H9 (cell line): Measurements from ENCODE around the gene GALNT16. TPM values are rescaled to one million over a fixed set of nuclear protein-coding genes. Genes with fewer than 3 reads are reported as not detected.

Experiments
- DNase-seq: peaks from one replicate; pipeline ENCODE4 v3.0.0-alpha.2; 2017
- H2AFZ ChIP-seq: one replicate; pipeline ENCODE4 v1.6.1; 2013; ENCODE audit warnings: mild to moderate bottlenecking, low read length, control low read depth, moderate library complexity
- H2AK5ac ChIP-seq: 2 replicates; pipeline ENCODE4 v1.6.1; 2013; ENCODE audit warnings: low read length, control low read depth, mixed read lengths; ENCODE audit not compliant: insufficient read length
- H2BK120ac ChIP-seq: one replicate; pipeline ENCODE4 v1.6.1; 2013; ENCODE audit warnings: low read depth, mild to moderate bottlenecking, low read length, control low read depth, inconsistent platforms; ENCODE audit not compliant: poor library complexity, severe bottlenecking
- H2BK12ac ChIP-seq: 2 replicates; pipeline ENCODE4 v1.6.1; 2013; ENCODE audit warnings: low read length, control low read depth, mixed read lengths, low read depth; ENCODE audit not compliant: insufficient read length
- H2BK15ac ChIP-seq: 2 replicates; pipeline ENCODE4 v1.6.1; 2013; ENCODE audit warnings: low read depth, low read length, control low read depth
- H2BK20ac ChIP-seq: one replicate; pipeline ENCODE4 v1.6.1; 2013; ENCODE audit warnings: low read depth, mild to moderate bottlenecking, low read length, control low read depth, inconsistent platforms; ENCODE audit not compliant: poor library complexity, severe bottlenecking
- H2BK5ac ChIP-seq: 2 replicates; pipeline ENCODE4 v1.6.1; 2013; ENCODE audit warnings: low read length, control low read depth, mixed read lengths; ENCODE audit not compliant: insufficient read length
- H3K14ac ChIP-seq: 2 replicates; pipeline ENCODE4 v1.6.1; 2013; ENCODE audit warnings: low read length, control low read depth; ENCODE audit not compliant: insufficient read depth
- H3K18ac ChIP-seq: 2 replicates; pipeline ENCODE4 v1.6.1; 2013; ENCODE audit warnings: low read depth, mild to moderate bottlenecking, mixed read lengths, low read length, control low read depth; ENCODE audit not compliant: insufficient read length
- H3K23ac ChIP-seq: 2 replicates; pipeline ENCODE4 v1.6.1; 2013; ENCODE audit warnings: low read length, control low read depth, mixed read lengths, low read depth; ENCODE audit not compliant: insufficient read length
- H3K23me2 ChIP-seq: 2 replicates; pipeline ENCODE4 v1.6.1; 2013; ENCODE audit warnings: low read depth, mild to moderate bottlenecking, mixed read lengths, low read length, control low read depth; ENCODE audit not compliant: insufficient read length, poor library complexity, severe bottlenecking
- H3K27ac ChIP-seq: 2 replicates; pipeline ENCODE4 v1.5.1; 2013; ENCODE audit warnings: low read length, control low read depth, mixed read lengths, low read depth; ENCODE audit not compliant: insufficient read length
- H3K27me3 ChIP-seq: 2 replicates; pipeline ENCODE4 v1.6.1; 2013; ENCODE audit warnings: low read length, control low read depth, inconsistent platforms; ENCODE audit not compliant: insufficient read depth
- H3K4ac ChIP-seq: 2 replicates; pipeline ENCODE4 v1.6.1; 2013; ENCODE audit warnings: low read depth, mild to moderate bottlenecking, control low read depth, inconsistent platforms, low read length, moderate library complexity
- H3K4me1 ChIP-seq: 2 replicates; pipeline ENCODE4 v1.6.1; 2013; ENCODE audit warnings: low read length, control low read depth, inconsistent platforms; ENCODE audit not compliant: insufficient read depth
- H3K4me2 ChIP-seq: 2 replicates; pipeline ENCODE4 v1.6.1; 2013; ENCODE audit warnings: low read length, control low read depth, mixed read lengths; ENCODE audit not compliant: insufficient read length, insufficient read depth
- H3K56ac ChIP-seq: 2 replicates; pipeline ENCODE4 v1.6.1; 2013; ENCODE audit warnings: low read depth, mild to moderate bottlenecking, mixed read lengths, low read length, control low read depth; ENCODE audit not compliant: insufficient read length
- H3K79me1 ChIP-seq: 2 replicates; pipeline ENCODE4 v1.6.1; 2013; ENCODE audit warnings: low read depth, mild to moderate bottlenecking, moderate library complexity, low read length, control low read depth, inconsistent platforms; ENCODE audit not compliant: insufficient read depth, poor library complexity, severe bottlenecking
- H3K79me2 ChIP-seq: 2 replicates; pipeline ENCODE4 v1.6.1; 2013; ENCODE audit warnings: low read length, control low read depth, inconsistent platforms; ENCODE audit not compliant: insufficient read depth
- H3K9ac ChIP-seq: 2 replicates; pipeline ENCODE4 v1.6.1; 2013; ENCODE audit warnings: low read length, control low read depth, mixed read lengths; ENCODE audit not compliant: insufficient read length; ENCODE audit errors: extremely low read depth
- H3K9me3 ChIP-seq: one replicate; pipeline ENCODE4 v1.6.1; 2013; ENCODE audit warnings: low read depth, low read length, inconsistent platforms; ENCODE audit not compliant: control insufficient read depth
- H3T11ph ChIP-seq: one replicate; pipeline ENCODE4 v1.6.1; 2013; ENCODE audit warnings: mild to moderate bottlenecking, low read length, control low read depth, inconsistent platforms
- H4K20me1 ChIP-seq: one replicate; pipeline ENCODE4 v1.6.1; 2013; ENCODE audit not compliant: control insufficient read depth, insufficient read length, insufficient read depth
- H4K5ac ChIP-seq: 2 replicates; pipeline ENCODE4 v1.6.1; 2013; ENCODE audit warnings: low read depth, mild to moderate bottlenecking, mixed read lengths, low read length, control low read depth; ENCODE audit not compliant: insufficient read length
- H4K8ac ChIP-seq: replicated peaks from 2 replicates; pipeline ENCODE4 v1.6.1; 2013; ENCODE audit warnings: low read length, control low read depth, mixed read lengths, low read depth; ENCODE audit not compliant: insufficient read length
- H4K91ac ChIP-seq: 2 replicates; pipeline ENCODE4 v1.6.1; 2013; ENCODE audit warnings: low read depth, mild to moderate bottlenecking, moderate library complexity, mixed read lengths, low read length, control low read depth; ENCODE audit not compliant: insufficient read length
- H3K27ac Mint-ChIP-seq, 3 experiments: 2 replicates in 2 of 3; 3 replicates in 1 of 3; pipeline ENCODE4 v1.8.0; 2020 to 2021; ENCODE audit warnings: mixed read lengths in 3 of 3, mild to moderate bottlenecking in 1 of 3, moderate library complexity in 1 of 3
- H3K27me3 Mint-ChIP-seq: 2 replicates; pipeline ENCODE4 v1.8.0; 2021; ENCODE audit warnings: low read depth, mild to moderate bottlenecking, moderate library complexity, mixed read lengths
- H3K36me3 Mint-ChIP-seq, 3 experiments: 2 replicates in 2 of 3; 3 replicates in 1 of 3; pipeline ENCODE4 v1.8.0; 2020 to 2021; ENCODE audit warnings: low read depth in 3 of 3, mixed read lengths in 3 of 3; ENCODE audit not compliant: insufficient read depth in 1 of 3
- H3K4me1 Mint-ChIP-seq, 2 experiments: 2 replicates each; pipeline ENCODE4 v1.8.0; 2020; ENCODE audit warnings: mixed read lengths in 2 of 2
- H3K4me3 Mint-ChIP-seq, 2 experiments: 2 replicates in 1 of 2; 3 replicates in 1 of 2; pipeline ENCODE4 v1.8.0; 2020 to 2021; ENCODE audit warnings: mild to moderate bottlenecking in 2 of 2, mixed read lengths in 2 of 2, moderate library complexity in 1 of 2
- H3K9me3 Mint-ChIP-seq, 2 experiments: 2 replicates in 1 of 2; 3 replicates in 1 of 2; pipeline ENCODE4 v1.8.0; 2020; ENCODE audit warnings: mild to moderate bottlenecking in 2 of 2, mixed read lengths in 2 of 2, moderate library complexity in 1 of 2
- WGBS: extraction: QIAGEN DNeasy Blood & Tissue Kit; methylation state at CpG from one replicate; pipeline ENCODE4 v1.1.7; 2013; ENCODE audit warnings: missing lambda C conversion rate, low lambda C conversion rate, mixed read lengths; ENCODE audit not compliant: insufficient read length; ENCODE audit errors: extremely low coverage; 5-methylcytosine and 5-hydroxymethylcytosine counted together
- total RNA-seq: library from RNA; stranded (reverse); gene quantifications from 2 replicates; pipeline ENCODE4 v1.2.1, GENCODE V29; 2021
- TF ChIP-seq, protein P1 (sequence below): fragments of 200-600 bp; sonication (generic); conservative IDR thresholded peaks from 3 replicates; pipeline ENCODE4 v1.8.0; 2021; ENCODE audit warnings: antibody characterized with exemption, mild to moderate bottlenecking

The GALNT16 gene
- total RNA-seq, 1 experiment from 2014 or later, result 2.3 TPM

GRCh38 chr14:69358966-69359365 is 99.0 kb downstream of the GALNT16 start:
- Histone ChIP-seq H3K4ac (no peak overlapping the region), H4K8ac (no peak overlapping the region), H3K9me3 (no peaks in the 10 kb centered on the region), H2BK12ac (no peak overlapping the region), H3K23me2 (no peaks in the 10 kb centered on the region), H3K14ac (no peak overlapping the region), H2BK15ac (no peak overlapping the region), H3K79me1 (no peaks in the 10 kb centered on the region), H3K4me1 (no peaks in the 10 kb centered on the region), H3T11ph (no peak overlapping the region), H4K5ac (no peak overlapping the region), H3K9ac (no peak overlapping the region), H4K20me1 (no peaks in the 10 kb centered on the region), H4K91ac (no peak overlapping the region), H3K23ac (no peak overlapping the region), H2AK5ac (no peak overlapping the region), H3K79me2 (no peaks in the 10 kb centered on the region), H3K4me2 (no peak overlapping the region), H3K56ac (no peak overlapping the region), H2AFZ (no peak overlapping the region), H2BK120ac (no peak overlapping the region), H2BK5ac (no peak overlapping the region), H3K27me3 (no peaks in the 10 kb centered on the region), H3K18ac (no peak overlapping the region), H2BK20ac (no peak overlapping the region), H3K27ac (no peak overlapping the region)
- no peaks in the 10 kb centered on the region; the same call in 1 of the 2 replicates for H3K27me3 Mint-ChIP-seq
- no peaks in the 10 kb centered on the region for H3K36me3 Mint-ChIP-seq
- H3K9me3 Mint-ChIP-seq, result no peaks in the 10 kb centered on the region
- H3K4me1 Mint-ChIP-seq, result peaks cover 0 to 4% of the 10 kb centered on the region in 2 experiments; a peak in 3 of 4 replicates
- H3K4me3 Mint-ChIP-seq, result no peak overlapping the region
- WGBS, result no CpG with 5 or more reads among the region's 3 CpGs
- H3K27ac Mint-ChIP-seq, result no peak overlapping the region; a peak in 1 of 7 replicates
- TF ChIP-seq, protein P1, sequence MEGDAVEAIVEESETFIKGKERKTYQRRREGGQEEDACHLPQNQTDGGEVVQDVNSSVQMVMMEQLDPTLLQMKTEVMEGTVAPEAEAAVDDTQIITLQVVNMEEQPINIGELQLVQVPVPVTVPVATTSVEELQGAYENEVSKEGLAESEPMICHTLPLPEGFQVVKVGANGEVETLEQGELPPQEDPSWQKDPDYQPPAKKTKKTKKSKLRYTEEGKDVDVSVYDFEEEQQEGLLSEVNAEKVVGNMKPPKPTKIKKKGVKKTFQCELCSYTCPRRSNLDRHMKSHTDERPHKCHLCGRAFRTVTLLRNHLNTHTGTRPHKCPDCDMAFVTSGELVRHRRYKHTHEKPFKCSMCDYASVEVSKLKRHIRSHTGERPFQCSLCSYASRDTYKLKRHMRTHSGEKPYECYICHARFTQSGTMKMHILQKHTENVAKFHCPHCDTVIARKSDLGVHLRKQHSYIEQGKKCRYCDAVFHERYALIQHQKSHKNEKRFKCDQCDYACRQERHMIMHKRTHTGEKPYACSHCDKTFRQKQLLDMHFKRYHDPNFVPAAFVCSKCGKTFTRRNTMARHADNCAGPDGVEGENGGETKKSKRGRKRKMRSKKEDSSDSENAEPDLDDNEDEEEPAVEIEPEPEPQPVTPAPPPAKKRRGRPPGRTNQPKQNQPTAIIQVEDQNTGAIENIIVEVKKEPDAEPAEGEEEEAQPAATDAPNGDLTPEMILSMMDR, result no peak
- DNase-seq, result no peak
